Natural killer cell treated with Interleukin-12 subunit alpha and Interleukin-12 subunit beta and Interleukin-15 and Interleukin-18, amount 100 ng/mL, for 72 hours (primary cell): ENCODE measurements around the gene FOXC2. TPM values are rescaled to one million over a fixed set of nuclear protein-coding genes. Genes with fewer than 3 reads are reported as not detected.
A peak's percentile ranks its signal among the peaks of the same experiment; 100 is the strongest.

Experiments
- ATAC-seq, 2 donors: fragments of 150-1000 bp; cut with Tn5 transposase in 1 of 2; sonication (Bioruptor Pico), chemical (Tn5 transposase) in 1 of 2; 2 replicates each; pipeline ENCODE4 v1.10.0; 2021
- DNase-seq: peaks from one replicate; pipeline ENCODE4 v3.0.0; 2022; ENCODE audit warnings: low spot score
- H3K27ac Mint-ChIP-seq, 2 donors: 1 replicate in 1 of 2; 2 replicates in 1 of 2; pipeline ENCODE4 v1.8.0; 2022; ENCODE audit warnings: mixed read lengths in 2 of 2, mild to moderate bottlenecking in 1 of 2, moderate library complexity in 1 of 2
- H3K27me3 Mint-ChIP-seq, 2 donors: 1 replicate in 1 of 2; 2 replicates in 1 of 2; pipeline ENCODE4 v1.8.0; 2022; ENCODE audit warnings: mixed read lengths in 2 of 2
- H3K36me3 Mint-ChIP-seq: one replicate; pipeline ENCODE4 v1.8.0; 2022; ENCODE audit warnings: mixed read lengths
- H3K4me1 Mint-ChIP-seq, 2 donors: 1 replicate in 1 of 2; 2 replicates in 1 of 2; pipeline ENCODE4 v1.8.0; 2022; ENCODE audit warnings: low read depth in 2 of 2, mixed read lengths in 2 of 2, mild to moderate bottlenecking in 1 of 2
- H3K4me3 Mint-ChIP-seq: one replicate; pipeline ENCODE4 v1.8.0; 2022; ENCODE audit warnings: mixed read lengths
- H3K9me3 Mint-ChIP-seq: 2 replicates; pipeline ENCODE4 v1.8.0; 2022; ENCODE audit warnings: mixed read lengths
- total RNA-seq, 2 donors: library from RNA; stranded (reverse); gene quantifications; one replicate each; pipeline ENCODE4 v1.2.3, GENCODE V29; 2022

The FOXC2 gene
- total RNA-seq, 2 donors from 2014 or later: not detected

- DNase-seq: no peak
- Mint-ChIP-seq H3K4me1 (peaks cover 6 to 11% of the 10 kb centered on the region in 2 donors), H3K4me3 (peak overlapping the region; percentile 78), H3K27me3 (peaks cover 22 to 24% of the 10 kb centered on the region in 2 donors), H3K27ac (peak overlapping the region; percentile 42 to 86), H3K9me3 (no peaks in the 10 kb centered on the region), H3K36me3 (no peaks in the 10 kb centered on the region)
- peak; percentile 87 to 92 for ATAC-seq
Measured at GRCh38 chr16:86604436-86605193, 38.0 kb downstream of the FOXC2 start.

- no peak for ATAC-seq
- H3K27ac Mint-ChIP-seq: no peak overlapping the region
- DNase-seq: no peak
- H3K36me3 Mint-ChIP-seq: no peaks in the 10 kb centered on the region
- no peaks in the 10 kb centered on the region for H3K9me3 Mint-ChIP-seq
- peaks cover 15 to 27% of the 10 kb centered on the region in 2 donors for H3K27me3 Mint-ChIP-seq
- peaks cover 6 to 11% of the 10 kb centered on the region in 2 donors for H3K4me1 Mint-ChIP-seq
- H3K4me3 Mint-ChIP-seq: no peak overlapping the region
Measured at GRCh38 chr16:86605950-86606349, 39.3 kb downstream of the FOXC2 start.

DNA sequence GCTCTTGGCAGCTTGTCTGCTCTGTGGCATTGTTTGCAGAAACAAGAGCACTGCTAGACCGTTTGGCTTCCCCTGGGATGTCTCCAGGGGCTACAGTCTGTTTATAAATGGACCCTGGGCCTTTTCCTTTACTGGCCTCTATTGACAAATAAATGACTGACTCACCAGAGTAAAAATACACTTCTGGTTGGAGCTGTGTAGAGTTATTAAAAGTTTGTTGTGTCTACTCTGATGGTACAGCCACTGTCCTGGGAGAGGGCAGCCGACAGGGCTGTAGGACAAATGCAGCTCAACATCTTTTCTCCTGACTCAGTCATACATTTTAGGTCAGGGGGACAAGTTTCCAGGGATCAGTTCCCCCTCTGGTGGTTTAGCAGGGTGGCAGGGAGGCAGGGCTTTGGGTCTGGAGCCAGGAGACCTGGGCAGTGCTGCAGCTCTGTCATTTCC lies 41.7 kb downstream of the FOXC2 start:
- peaks cover 9 to 21% of the 10 kb centered on the region in 2 donors for H3K27me3 Mint-ChIP-seq
- H3K4me1 Mint-ChIP-seq: peaks cover 6 to 11% of the 10 kb centered on the region in 2 donors

GRCh38 chr16:86609115-86609514 lies 42.5 kb downstream of the FOXC2 start:
- no peaks in the 10 kb centered on the region for H3K36me3 Mint-ChIP-seq
- DNase-seq (no peak), ATAC-seq (no peak)
- H3K4me3 Mint-ChIP-seq: no peak overlapping the region
- H3K27ac Mint-ChIP-seq: peak overlapping the region in 1 of 2 donors; percentile 26
- peaks cover 6 to 11% of the 10 kb centered on the region in 2 donors for H3K4me1 Mint-ChIP-seq
- peaks cover 16 to 23% of the 10 kb centered on the region in 2 donors for H3K27me3 Mint-ChIP-seq
- H3K9me3 Mint-ChIP-seq: no peaks in the 10 kb centered on the region

More for the DNA sequence above, 41.7 kb downstream of the FOXC2 start:
- H3K27ac Mint-ChIP-seq: no peak overlapping the region
- H3K9me3 Mint-ChIP-seq: no peaks in the 10 kb centered on the region
- ATAC-seq (no peak), DNase-seq (no peak)
- no peak overlapping the region for H3K4me3 Mint-ChIP-seq
- no peaks in the 10 kb centered on the region for H3K36me3 Mint-ChIP-seq

DNA sequence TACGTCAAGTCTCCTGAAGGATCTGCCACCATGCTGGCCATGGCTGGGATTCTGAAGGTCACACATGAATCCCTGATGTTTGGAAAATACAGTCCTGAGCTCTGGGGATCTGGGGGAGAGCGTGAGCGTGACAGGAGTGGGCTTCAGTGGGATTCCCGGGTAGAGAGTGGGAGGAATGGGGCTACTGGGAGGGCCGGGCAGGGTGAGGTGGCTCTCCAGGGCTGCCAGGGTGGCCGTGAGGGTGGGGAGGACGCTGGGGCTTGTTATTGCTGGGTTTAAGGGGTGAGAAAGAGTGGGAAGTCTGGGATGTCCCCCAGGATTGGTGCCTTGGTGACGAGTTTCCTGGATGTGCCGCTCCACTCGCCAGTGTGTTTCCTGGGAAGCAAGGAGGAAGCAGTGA lies 43.0 kb downstream of the FOXC2 start:
- Mint-ChIP-seq H3K36me3 (no peaks in the 10 kb centered on the region), H3K4me3 (no peak overlapping the region), H3K9me3 (no peaks in the 10 kb centered on the region), H3K27ac (peak overlapping the region in 1 of 2 donors; percentile 26), H3K27me3 (peaks cover 16 to 23% of the 10 kb centered on the region in 2 donors), H3K4me1 (peaks cover 5 to 6% of the 10 kb centered on the region in 2 donors)
- DNase-seq (no peak), ATAC-seq (no peak)

GRCh38 chr16:86610779-86611524 lies 44.3 kb downstream of the FOXC2 start:
- no peak overlapping the region for H3K4me3 Mint-ChIP-seq
- DNase-seq (no peak), ATAC-seq (peak in 1 of 2 donors; percentile 53)
- no peaks in the 10 kb centered on the region for H3K4me1 Mint-ChIP-seq
- peaks cover 16 to 23% of the 10 kb centered on the region in 2 donors for H3K27me3 Mint-ChIP-seq
- no peak overlapping the region for H3K27ac Mint-ChIP-seq
- no peaks in the 10 kb centered on the region for H3K9me3 Mint-ChIP-seq
- no peaks in the 10 kb centered on the region for H3K36me3 Mint-ChIP-seq

DNA sequence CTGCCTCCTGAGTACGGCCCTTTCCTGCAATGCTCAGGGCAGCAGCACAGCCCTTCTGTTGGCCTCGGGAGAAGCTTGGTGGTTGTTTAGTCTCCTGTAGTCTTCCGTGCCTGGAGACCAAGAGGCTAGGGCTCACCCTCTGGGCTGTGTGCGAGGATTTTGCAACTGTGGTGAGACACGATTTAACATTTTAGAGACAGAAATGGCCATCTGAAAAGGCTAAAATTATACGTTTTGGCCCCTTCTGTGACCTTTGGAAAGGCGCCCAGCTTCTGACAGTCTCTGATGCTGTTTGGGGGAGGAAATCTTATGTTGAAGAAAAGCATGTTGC lies 44.9 kb downstream of the FOXC2 start:
- Mint-ChIP-seq H3K9me3 (no peaks in the 10 kb centered on the region), H3K4me3 (no peak overlapping the region), H3K27me3 (peaks cover 16 to 23% of the 10 kb centered on the region in 2 donors), H3K27ac (no peak overlapping the region), H3K4me1 (no peaks in the 10 kb centered on the region), H3K36me3 (no peaks in the 10 kb centered on the region)
- no peak for ATAC-seq
- DNase-seq: no peak

GRCh38 chr16:86611941-86612340 lies 45.3 kb downstream of the FOXC2 start:
- peaks cover 16 to 19% of the 10 kb centered on the region in 2 donors for H3K27me3 Mint-ChIP-seq
- H3K9me3 Mint-ChIP-seq: no peaks in the 10 kb centered on the region
- no peaks in the 10 kb centered on the region for H3K36me3 Mint-ChIP-seq
- no peak overlapping the region for H3K4me3 Mint-ChIP-seq
- no peak for ATAC-seq
- no peak for DNase-seq
- no peaks in the 10 kb centered on the region for H3K4me1 Mint-ChIP-seq
- no peak overlapping the region for H3K27ac Mint-ChIP-seq

GRCh38 chr16:86614699-86615098 lies 48.1 kb downstream of the FOXC2 start:
- ATAC-seq (no peak), DNase-seq (no peak)
- Mint-ChIP-seq H3K36me3 (no peaks in the 10 kb centered on the region), H3K9me3 (no peaks in the 10 kb centered on the region), H3K4me3 (no peak overlapping the region), H3K27me3 (peaks cover 9 to 12% of the 10 kb centered on the region in 2 donors), H3K4me1 (no peaks in the 10 kb centered on the region), H3K27ac (no peak overlapping the region)

DNA sequence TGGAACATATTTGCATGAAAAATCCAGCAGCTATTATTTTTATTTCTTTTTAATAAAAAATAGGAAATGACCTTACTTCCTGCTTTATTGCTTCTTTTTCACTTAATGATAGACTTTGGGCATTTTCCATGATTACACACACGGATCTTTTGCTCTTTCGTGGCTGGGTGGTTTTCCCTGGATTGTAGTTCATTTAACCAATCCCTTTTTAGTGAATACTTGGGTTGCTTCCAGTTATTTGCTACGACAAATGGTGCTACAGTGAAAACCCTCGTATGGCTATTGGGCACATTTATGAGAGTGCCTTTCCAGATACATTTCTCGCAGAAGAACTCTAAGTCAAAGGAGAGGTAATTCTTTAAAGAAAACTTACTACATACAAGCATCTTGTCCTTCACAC lies 50.3 kb downstream of the FOXC2 start:
- H3K4me3 Mint-ChIP-seq: no peak overlapping the region
- DNase-seq: no peak
- no peaks in the 10 kb centered on the region for H3K9me3 Mint-ChIP-seq
- H3K4me1 Mint-ChIP-seq: no peaks in the 10 kb centered on the region
- no peak overlapping the region for H3K27ac Mint-ChIP-seq
- ATAC-seq: no peak
- H3K36me3 Mint-ChIP-seq: no peaks in the 10 kb centered on the region
- peaks cover 11 to 14% of the 10 kb centered on the region in 2 donors for H3K27me3 Mint-ChIP-seq

GRCh38 chr16:86618431-86619238 lies 52.0 kb downstream of the FOXC2 start:
- no peak overlapping the region for H3K4me3 Mint-ChIP-seq
- H3K36me3 Mint-ChIP-seq: no peaks in the 10 kb centered on the region
- no peaks in the 10 kb centered on the region for H3K4me1 Mint-ChIP-seq
- ATAC-seq (no peak), DNase-seq (no peak)
- H3K27ac Mint-ChIP-seq: no peak overlapping the region
- no peaks in the 10 kb centered on the region for H3K9me3 Mint-ChIP-seq
- H3K27me3 Mint-ChIP-seq: peaks cover 8 to 18% of the 10 kb centered on the region in 2 donors
